NCI-H2171 (cell line): ENCODE results near the gene CTNNB1.

Experiments used
- DNase-seq: peaks from one replicate; lab custom pipeline; 2025; lab: John Stamatoyannopoulos, UW

The CTNNB1 gene

DNA sequence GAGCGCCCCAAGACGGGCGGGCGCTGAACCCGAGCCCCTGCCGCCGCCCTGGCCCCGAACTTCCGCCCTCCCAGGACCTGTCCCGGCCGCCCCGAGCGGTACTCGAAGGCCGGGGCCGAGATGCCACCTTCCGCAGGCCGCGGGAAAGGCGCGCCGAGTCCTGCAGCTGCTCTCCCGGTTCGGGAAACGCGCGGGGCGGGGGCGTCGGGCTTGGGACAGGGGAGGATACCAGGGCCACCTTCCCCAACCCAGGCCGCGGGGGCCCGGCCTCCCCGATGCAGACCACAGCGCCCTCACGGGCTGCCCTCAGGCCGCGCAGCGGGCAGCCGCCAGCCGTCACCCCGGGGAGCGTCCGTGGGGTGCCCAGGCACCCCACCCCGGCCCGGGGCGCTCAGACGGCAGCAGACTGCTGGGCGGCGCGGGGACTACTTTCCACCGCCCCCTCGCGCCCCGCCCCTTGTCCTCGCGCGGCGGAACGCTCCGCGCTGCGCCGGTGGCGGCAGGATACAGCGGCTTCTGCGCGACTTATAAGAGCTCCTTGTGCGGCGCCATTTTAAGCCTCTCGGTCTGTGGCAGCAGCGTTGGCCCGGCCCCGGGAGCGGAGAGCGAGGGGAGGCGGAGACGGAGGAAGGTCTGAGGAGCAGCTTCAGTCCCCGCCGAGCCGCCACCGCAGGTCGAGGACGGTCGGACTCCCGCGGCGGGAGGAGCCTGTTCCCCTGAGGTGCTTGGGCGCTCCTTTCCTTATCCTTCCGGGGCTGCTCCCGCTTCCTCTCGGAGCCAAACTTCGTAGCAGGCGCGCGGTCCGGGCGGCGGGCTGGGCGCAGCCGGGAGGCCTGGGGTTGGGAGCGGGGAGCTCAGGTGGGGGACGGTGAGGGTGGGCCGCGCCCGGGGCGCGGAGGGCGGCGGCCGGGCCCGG lies at the start of gene CTNNB1:
TSS of gene CTNNB1 (plus strand) at position 556 of the 916 bp plus-strand sequence. CDS start 24,564 bp downstream, outside the sequence.
- DNase-seq: peak; percentile 77

DNA sequence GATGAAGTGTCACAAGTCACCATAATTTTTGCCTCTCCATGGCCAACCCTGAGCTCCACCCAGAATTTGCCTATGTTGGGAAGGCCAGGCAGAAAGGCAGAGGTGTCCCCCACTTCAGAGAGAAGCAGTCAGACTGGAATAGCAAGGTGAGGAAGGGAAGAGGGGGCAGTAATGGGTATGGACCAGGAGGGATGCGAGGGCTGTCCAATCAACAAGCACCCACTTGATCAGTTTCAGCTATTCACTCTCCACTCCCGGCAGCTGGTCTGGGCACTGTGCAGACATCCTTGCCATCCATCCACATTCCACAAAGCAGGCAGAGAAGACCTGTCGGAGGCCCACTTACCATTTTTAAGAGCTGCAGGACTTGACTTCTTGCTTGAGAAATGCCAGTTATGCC lies 43.5 kb upstream of the CTNNB1 start:
- DNase-seq: no peak

DNA sequence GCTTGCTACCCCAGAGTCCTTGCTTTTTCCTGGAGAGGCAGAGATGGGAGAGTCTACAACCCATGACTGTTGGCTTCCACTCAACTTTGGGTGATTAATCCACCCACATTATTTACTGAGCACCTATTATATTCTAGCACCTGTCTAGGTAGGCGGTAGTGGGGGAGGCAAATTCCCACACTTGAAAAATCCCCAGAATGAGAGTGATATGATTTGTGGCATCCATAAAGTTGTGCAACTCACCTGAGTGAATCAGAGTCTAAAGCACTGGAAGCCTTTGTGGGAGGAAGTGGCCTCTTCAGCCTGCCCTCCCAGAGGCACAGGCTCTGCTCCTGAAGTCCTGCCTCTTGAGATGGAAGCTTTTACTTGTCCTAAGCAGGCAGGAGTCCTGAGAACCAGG lies 40.4 kb upstream of the CTNNB1 start:
- no peak for DNase-seq

DNA sequence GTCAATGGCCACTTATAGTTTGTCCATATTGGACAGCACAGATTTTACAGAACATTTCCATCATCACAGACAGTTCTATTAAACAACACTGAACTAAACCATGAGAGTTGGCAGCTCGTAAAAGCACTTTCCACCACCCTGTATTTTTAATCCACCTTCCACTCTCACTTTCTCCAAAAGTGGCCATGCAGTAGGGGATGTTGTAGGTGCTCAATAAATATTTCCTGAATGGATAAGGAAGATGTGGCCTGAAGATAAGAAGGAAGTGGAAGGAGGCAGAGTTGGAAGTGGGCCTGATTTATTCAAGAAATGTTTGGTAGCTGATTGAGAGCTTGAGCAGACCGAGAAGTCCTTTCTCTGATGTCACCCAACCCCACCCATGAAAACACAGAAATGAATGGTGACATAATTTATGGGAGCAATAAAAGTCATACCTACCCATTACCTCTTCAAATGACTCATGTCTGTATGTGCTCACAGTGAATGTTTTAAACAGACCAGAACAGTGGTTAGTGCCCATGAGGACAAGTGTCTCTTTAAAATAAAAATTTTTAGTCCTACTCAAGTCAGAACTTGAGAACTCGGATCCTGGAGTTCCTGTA lies 39.6 kb upstream of the CTNNB1 start:
- DNase-seq: no peak

DNA sequence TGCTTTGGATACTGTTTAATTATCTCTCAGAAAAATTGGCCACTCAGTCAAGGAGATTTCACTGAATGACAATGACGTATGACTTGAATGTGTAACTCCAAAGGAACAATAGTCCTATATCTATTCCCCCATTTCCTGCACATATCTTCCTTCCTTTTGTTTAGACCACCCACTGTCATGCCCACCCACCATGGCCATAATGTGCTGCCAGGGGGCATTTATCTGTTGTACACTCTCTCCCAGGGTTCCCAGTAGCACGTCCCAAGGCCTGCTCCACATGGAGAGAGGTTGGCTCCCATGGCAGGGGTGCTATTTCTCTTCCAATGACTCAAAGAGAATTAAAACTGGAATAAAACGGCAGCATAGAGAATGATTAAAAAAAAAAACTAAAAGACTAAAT lies 36.8 kb upstream of the CTNNB1 start:
- no peak for DNase-seq

DNA sequence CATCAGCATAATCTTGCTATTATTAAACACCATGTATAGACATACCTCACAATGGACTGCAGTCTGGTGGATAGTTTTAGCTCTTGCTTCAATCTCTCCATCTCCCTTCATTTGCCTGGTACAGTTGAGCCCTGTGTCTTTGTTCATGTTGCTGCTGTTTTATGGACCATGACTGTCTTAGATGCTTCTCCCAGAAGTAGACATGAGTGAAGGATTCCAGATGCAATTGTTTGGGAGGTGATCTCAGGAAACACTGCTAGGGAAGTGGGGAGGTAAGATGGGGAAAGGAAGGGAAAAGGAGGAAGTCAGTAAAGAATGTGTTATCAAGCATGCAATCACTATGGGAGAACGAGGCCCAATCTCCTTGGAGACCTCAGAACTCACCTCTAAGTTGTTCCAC lies 36.3 kb upstream of the CTNNB1 start:
- no peak for DNase-seq

DNA sequence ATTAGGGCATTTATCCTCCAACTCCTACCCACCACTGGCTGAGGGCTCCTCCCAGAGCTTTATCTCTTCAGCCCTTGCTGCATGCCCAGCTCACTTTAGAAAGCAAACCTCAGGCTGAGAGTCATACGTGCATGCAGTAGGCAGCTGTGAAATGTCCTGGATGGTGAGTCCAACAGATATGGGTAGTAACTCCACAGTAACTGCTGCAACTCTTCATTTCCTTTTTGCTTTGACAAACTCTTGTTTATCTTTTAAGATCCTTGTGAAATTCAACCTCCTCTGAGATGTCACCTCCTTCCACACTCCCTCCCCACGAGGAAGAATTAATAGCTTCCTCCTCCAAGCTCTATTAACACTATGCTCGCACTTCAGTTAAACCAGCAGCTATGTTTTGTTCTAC lies 35.9 kb upstream of the CTNNB1 start:
- DNase-seq: no peak

DNA sequence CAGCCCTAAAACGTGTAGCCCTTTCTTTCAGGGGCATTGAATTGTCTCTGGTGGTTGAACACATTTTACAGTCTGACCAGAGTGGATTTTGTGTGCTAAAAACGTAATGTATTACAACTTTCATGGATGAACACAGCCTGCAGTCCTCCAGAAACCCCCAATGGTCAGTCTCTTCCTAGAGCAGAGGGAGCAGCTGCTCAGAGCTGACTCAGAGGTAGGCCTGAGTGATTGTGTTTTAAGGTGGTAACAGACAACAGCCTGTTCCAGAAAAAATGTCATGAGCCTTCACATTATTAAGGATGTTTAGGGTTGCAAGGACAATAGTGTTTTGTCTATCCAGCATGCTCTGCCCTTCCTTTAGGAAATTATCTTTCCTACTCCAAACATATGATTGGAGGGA lies 34.5 kb upstream of the CTNNB1 start:
- no peak for DNase-seq

DNA sequence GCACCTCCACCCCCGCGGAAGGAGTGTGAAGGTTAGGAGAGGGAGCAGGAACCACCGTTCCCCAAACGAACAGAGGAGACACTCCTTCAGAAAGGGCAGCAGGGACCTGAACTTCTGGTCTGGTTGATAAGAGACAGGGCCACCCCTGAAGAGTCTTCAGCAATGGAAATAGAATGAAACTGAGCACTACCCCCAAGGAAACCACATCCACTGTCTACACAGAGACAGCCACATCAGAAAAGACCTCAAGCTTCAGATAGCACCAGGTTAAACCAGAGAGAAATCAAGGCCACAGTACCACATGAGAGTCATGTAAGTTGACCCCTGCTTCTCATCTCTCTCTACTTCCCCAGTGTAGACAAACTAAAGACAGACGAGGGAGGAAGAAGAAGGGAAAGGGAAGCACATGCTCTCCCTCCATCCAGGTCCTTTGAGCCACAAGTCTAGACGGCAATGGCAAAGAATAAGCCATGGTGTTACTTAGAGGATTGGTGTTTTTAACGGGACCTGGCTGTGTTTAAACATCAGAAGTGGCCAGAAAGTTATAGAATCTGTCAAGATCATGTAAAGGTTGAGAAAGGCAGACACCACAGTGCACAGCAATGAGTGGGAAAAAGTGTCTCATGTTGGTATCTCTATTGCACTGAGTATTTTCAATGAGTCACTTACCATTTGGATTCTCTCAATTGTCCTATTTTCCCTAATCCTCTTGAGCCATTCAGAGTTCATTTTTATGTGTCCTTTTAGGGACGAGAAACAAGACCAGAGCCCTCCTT lies 31.4 kb upstream of the CTNNB1 start:
- no peak for DNase-seq

DNA sequence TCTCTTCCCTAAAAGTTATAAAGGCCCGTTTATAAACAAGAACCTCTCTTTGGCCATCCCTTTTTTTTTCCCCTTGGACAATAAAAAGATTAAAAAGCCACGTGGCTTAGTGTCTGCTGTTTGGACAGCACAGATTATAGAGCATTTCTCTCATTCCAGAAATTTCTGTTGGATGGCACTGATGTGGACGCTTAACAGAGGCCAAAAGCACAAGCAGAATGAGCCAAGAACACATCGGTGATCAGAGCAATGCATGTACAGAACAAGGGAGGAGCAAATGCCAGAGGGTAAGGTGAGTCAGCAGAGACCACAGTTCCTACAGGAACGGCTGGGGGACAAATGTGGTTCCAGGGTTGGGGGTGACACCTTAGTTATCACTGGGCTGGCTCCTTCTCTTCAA lies 30.3 kb upstream of the CTNNB1 start:
- DNase-seq: no peak

DNA sequence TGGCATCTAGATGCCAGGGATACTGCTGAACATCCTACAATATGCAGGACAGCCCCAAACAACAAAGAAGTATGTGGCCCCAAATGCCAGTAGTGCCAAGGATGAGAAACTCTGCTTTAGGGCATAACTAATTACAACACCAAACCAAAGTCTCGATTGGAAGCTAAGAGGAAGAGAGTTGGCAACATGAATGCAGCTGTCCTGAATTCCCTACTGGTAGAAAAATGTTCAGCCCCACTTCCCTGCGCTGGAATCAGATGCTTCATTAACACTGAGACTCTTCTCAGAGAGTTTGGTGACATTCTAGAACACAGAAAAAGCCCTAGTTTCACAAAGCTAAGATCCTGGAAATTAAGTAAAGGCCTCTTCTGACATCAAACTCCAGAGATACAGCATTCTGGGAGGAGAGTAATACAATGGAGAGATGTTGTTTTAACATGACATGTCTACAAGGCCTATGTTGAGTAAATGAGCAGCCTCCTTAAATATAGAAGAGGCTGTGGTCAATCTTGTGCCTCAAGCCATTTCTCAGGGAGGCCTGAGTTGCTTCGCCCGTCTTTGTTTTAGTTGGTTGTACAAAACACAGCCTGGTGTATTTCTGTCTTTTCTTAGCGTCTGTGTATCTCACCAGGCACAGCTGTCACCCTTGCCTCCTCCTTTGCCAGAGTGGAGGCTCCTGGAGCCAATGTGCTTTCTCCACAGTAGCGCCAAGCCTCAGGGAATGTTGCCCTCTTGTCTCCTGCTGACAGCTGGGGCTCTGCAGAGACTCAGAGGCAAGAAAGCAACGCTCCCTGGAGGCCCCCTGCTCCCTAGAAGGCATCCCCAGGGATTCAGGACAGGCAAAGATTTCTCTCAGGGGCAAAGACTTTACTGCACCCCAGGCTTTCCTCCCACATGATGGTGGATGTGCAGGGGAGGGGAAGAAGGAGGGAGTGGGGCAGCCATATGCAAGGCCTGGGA lies 25.1 kb upstream of the CTNNB1 start:
- peak; percentile 86 for DNase-seq

DNA sequence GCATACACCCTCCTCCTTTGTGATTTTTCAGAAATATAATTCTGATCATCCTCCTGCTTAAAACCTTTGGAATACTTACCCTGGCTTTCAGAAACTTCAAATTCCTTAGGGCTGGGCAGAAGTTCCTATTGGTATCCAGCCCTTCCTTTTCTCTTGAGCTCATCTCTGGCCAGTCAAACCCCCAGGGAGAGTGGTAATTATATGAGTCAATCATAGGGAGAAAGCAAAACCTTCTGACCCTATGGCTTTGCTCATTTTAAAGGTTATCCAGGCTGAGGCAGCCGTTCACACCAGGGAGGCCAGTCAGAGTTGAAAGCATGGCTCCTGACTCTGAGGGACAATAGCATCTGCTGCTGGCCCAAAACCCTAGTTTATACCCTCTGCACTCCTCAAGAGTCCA lies 23.9 kb upstream of the CTNNB1 start:
- DNase-seq: no peak

DNA sequence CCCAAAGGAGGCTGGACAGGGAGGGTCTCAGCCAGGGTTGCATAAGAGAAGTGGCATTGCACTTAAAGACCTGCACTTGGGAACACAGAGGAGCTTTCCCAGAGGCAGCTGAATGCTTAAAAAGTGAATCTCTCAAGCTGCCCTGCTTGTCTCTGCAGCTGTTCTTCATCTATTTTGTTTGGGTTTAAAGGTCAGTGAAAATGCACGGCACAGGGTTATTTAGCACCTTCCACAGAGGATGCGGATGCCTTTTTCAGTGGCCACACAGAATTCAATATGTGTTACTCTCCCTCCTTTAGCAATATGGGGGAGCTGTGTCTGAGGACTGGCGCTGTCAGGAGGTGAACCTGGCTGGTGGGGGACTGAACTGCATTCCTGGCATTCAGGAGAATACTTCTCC lies 22.7 kb upstream of the CTNNB1 start:
- no peak for DNase-seq

DNA sequence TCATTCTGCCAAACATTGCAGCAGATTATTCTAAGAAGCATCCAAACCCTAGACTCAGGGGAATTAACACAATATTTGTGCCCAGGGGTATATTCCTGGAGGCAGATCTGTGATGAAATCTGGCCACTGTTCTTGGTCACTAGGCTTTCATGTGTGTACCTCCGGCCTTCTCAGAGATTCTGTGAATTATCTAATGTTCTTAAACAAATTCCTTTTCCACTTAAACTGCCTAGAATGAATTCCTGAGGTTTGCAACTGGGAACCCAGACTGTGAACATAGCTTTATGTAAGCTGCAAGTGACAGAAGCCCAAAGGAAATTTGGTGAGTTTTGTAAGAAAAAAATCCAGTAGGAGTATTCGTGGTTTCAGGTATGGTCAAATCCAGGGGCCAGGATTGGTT lies 20.7 kb upstream of the CTNNB1 start:
- DNase-seq: no peak

DNA sequence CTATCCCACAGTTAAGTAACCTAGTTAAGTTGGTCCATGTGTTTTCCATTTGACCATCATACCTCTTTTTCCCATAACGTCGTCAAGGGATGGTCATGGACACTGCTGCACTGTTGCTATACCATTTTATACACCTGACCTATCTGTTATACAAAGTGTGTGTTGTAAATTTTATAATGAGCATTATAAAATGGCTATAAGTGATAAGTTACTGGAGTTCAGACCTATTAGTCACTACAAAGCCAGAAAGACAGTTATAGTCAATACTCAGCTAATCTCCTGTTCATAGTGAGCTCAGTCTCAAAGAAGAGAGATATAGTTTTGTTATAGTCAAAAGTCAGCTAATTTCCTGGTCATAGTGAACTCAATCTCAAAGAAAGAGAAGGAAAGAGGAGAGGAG lies 18.9 kb upstream of the CTNNB1 start:
- no peak for DNase-seq

DNA sequence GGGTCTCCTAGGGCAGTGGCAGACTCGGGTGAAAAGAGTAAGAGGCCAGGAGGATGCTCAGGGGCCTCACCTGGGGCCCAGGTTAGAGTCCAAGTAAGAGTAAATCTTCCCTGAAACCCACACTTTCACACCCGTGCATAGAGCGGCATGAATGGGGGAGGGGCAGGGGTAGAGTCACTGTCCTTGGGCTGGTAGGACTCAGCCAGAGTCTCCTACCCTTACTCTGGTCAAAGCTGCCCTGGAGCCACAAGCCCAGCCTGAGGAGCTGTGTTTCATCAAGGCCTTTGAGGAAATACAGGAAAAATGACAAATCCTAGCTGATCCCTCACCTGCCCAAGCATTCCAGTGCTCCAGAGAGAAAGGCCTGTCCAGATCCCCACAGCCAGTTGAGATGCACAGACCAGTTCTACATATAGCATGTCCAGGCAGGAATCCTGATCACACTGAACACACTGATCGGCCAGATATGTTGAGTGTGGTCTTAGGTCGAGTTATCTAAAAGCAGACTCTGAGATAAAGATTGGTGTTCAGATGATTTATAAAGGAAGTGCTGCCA lies 16.7 kb upstream of the CTNNB1 start:
- no peak for DNase-seq

DNA sequence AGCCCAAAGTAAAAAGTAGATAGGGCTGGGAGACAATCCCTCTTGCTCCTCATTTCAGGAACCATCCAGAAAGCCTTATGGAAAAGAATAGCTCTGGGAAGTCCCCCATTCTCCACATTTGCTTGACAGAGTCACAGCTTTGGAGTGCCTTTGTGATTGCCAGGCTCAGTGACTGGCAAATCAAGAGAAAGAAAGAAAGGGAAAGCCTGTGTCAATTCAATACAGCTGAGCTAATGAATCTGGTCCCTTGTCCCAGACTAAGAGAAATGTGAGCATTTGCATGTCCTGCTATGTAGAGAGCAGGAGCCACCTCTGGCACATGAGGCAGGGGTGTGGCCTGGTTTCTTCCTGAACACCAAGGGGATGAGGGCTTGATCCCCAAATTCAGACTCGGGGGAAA lies 14.9 kb upstream of the CTNNB1 start:
- no peak for DNase-seq

DNA sequence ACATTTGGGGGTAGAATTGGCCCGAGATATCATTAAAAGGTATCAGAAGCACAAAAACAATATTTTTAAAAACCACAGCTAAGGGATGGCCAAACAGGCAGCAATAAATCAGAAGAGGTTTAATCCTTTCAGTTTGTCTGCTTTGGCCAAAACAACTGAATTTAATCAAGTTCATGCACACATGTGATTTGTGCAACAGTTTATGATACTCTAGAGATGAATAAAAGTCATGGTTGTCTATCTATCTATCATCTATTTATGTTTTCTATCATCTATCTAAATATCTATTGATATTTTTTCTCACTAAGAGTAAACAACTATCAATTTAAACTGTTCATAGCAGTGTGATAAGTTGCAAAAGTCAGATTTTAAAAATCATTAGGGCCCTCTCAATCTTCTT lies 13.0 kb upstream of the CTNNB1 start:
- DNase-seq: no peak

DNA sequence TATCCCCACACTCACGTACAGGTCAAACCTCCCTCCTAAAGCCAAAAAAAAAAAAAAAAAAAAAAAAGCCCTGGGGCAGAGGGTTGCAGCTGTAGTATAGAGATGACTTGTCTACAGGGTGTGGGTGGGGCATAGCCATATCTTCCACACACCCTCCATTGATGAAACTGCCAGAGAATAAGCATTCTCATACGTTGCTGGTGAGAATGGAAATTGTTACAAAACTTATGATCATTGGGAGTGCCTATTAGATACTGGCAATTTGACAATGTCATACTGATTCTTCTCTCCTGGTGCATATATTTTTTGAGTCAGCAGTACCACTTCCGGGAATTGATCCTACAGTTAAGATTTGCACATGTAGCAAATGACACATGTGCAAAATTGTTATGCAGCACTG lies 11.0 kb upstream of the CTNNB1 start:
- DNase-seq: no peak

DNA sequence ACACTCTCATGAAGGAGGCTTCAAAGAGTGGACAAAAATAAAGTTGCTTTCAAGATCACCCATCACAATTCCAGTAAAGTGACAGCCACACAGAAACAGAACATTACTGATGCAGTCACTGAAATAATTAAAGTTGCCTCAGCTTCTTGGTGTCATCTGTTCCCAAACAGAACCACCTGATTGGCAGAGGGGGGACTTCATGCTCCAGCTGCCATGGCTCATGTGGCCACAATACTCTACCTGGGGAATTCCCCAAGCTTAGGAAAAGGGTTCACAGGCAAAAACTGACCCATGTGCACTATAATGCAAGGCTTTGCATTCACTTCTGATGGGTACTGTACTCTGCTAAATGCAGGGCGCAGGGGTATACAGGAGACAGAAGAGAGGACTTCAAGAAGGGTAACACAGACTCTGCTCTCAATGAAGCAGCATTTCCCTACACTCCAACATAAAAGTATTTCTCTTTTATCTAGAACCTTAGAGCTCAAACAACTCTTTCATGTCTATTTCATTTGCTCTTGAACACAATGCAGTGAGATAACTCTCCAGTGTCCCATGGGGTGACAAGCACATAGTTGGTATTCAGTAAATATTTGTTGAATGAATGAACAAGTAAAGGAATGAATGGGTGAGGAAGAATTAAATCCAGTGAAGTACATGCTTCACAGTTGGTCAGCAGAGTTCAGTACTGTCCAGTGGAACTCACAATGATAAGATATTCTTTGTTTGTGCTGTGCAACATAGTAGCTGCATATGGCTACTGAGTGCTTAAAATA lies 8.6 kb upstream of the CTNNB1 start:
- DNase-seq: no peak

DNA sequence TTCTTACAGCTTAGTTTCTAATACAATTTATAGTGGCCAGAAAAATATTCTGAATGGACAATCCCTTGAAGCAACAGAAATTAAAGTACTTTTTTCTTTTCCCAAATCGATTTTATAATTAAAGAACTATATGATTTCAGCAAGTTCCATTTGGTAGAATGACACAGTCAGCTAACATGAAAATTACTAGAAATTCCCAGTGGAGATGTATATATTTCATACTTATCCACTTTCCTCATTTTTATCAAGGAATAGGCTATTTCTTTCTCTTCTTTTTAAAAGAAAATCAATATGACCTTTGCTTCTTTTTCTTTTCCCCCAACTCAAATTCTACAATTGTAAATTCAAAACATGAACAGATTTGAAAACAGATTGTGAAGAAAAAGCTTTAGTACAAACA lies 6.4 kb upstream of the CTNNB1 start:
- DNase-seq: no peak
